Left colon (tissue), 2 donors: ENCODE measurements around the gene CCDC127. TPM values are rescaled to one million over a fixed set of nuclear protein-coding genes. Genes with fewer than 3 reads are reported as not detected.

ENCODE experiments used
- ATAC-seq: fragments of 200-7000 bp; cut with Tn5 transposase; one replicate; pipeline ENCODE4 v1.9.1; 2020; ENCODE audit warnings: mild to moderate bottlenecking, moderate library complexity
- DNase-seq, 2 donors: peaks; one replicate each; pipeline ENCODE4 v3.0.0-alpha.2; 2020
- intact Hi-C, 2 donors: fragments of 100-400 bp; cut with DNase I in 1 of 2; cut with micrococcal nuclease in 1 of 2; formaldehyde crosslinking; loops; one replicate each; pipeline versions ENCODE4 v1.11.2 to v1.14.0; 2022; cut with DNase I, micrococcal nuclease
- total RNA-seq, 2 donors: library from RNA; stranded (reverse); fragmentation: NEBNext Ultra II Directional; extraction: Animal tissue kit (Norgen Biotek cat#: 25700); gene quantifications; one replicate each; pipeline ENCODE4 v1.2.1, GENCODE V29; 2021
- donor health status: DM: no; HTN: no; CAD: no.
- donor health status: DM: yes; HTN: yes; CAD: no.

The CCDC127 gene
- total RNA-seq, 2 donors from 2014 or later: 3.7 to 3.8 TPM

GRCh38 chr5:194102-194501, 23.9 kb downstream of the CCDC127 start:
- intact Hi-C loops: no loop called here
- DNase-seq (no peak), ATAC-seq (no peak)

GRCh38 chr5:192970-193831, 24.8 kb downstream of the CCDC127 start:
- intact Hi-C loops: no loop called here
- ATAC-seq (no peak), DNase-seq (no peak)

- intact Hi-C loops: no loop called here
- DNase-seq (no peak), ATAC-seq (no peak)
Measured at GRCh38 chr5:192691-192969, 25.3 kb downstream of the CCDC127 start.

- ATAC-seq: no peak
- no peak for DNase-seq
- intact Hi-C loops: no loop called here
Measured at GRCh38 chr5:191949-192690, 25.8 kb downstream of the CCDC127 start.

- ATAC-seq (peak; percentile 15), DNase-seq (peak in 1 of 2 donors; percentile 48)
- intact Hi-C loops: no loop called here
Measured at GRCh38 chr5:191036-191948, 26.7 kb downstream of the CCDC127 start, which contains the start of gene LRRC14B. Gene LRRC14B (plus strand): TSS chr5:191495. CDS start chr5:191539, 44 bp downstream.

- ATAC-seq (no peak), DNase-seq (no peak)
- intact Hi-C loops: no loop called here
Measured at GRCh38 chr5:190366-191035, 27.5 kb downstream of the CCDC127 start.

- intact Hi-C loops: no loop called here
- ATAC-seq (no peak), DNase-seq (no peak)
Measured at GRCh38 chr5:189976-190365, 28.0 kb downstream of the CCDC127 start.

- no peak for DNase-seq
- intact Hi-C loops: no loop called here
- ATAC-seq: no peak
Measured at GRCh38 chr5:189486-189885, 28.5 kb downstream of the CCDC127 start.

- intact Hi-C loops: no loop called here
- peak; percentile 92 for ATAC-seq
- DNase-seq: peak; percentile 80 to 90
Measured at GRCh38 chr5:188488-189481, 29.2 kb downstream of the CCDC127 start.

GRCh38 chr5:187617-188451, 30.1 kb downstream of the CCDC127 start:
- intact Hi-C loops: no loop called here
- no peak for DNase-seq
- no peak for ATAC-seq

GRCh38 chr5:187042-187431, 30.9 kb downstream of the CCDC127 start:
- ATAC-seq (no peak), DNase-seq (no peak)
- intact Hi-C loops: no loop called here

- intact Hi-C loops: no loop called here
- DNase-seq (no peak), ATAC-seq (no peak)
Measured at GRCh38 chr5:186091-187041, 31.6 kb downstream of the CCDC127 start.

GRCh38 chr5:185095-186070, 32.6 kb downstream of the CCDC127 start:
- DNase-seq (no peak), ATAC-seq (no peak)
- intact Hi-C loops: no loop called here

- DNase-seq (no peak), ATAC-seq (no peak)
- intact Hi-C loops: no loop called here
Measured at GRCh38 chr5:184471-184870, 33.5 kb downstream of the CCDC127 start.

- intact Hi-C loops: no loop called here
- no peak for ATAC-seq
- no peak for DNase-seq
Measured at GRCh38 chr5:182126-182525, 35.8 kb downstream of the CCDC127 start.
